Measurements from ENCODE around the gene HS2ST1. TPM values are rescaled to one million over a fixed set of nuclear protein-coding genes. Genes with fewer than 3 reads are reported as not detected.

HS2ST1 gene
- total RNA-seq, 4 donors from 2014 or later: 6.3 to 11.7 (median 10.3) TPM

DNA sequence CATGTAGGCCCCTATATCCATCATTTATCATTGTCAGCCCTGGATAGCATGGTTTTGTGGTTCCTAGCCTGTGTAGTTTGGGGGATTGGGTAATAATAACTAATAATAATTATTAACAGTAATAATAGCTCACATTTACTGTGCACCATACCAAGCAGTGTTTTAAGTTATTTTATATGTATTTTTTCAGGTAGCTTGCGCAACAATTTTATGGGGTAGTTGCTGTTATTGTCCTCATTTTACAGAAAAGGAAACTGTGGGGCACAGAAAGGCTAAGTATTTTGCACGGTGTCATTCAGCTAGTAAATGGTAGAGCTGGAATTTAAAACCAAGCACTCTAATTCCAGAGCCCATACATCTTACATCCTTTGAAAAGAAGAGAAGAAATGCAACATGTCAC, 179.8 kb downstream of the HS2ST1 start:
- Histone ChIP-seq H3K9me3 (no peaks in the 10 kb centered on the region), H3K4me3 (no peak overlapping the region), H3K27ac (no peak overlapping the region), H3K27me3 (no peaks in the 10 kb centered on the region), H3K36me3 (no peaks in the 10 kb centered on the region), H3K4me1 (no peaks in the 10 kb centered on the region)
- no peak for TF ChIP-seq POLR2A (IDR thresholded peaks at IDR 0.05)
- no peak for TF ChIP-seq EP300 (IDR thresholded peaks at IDR 0.05)
- TF ChIP-seq, protein P1, sequence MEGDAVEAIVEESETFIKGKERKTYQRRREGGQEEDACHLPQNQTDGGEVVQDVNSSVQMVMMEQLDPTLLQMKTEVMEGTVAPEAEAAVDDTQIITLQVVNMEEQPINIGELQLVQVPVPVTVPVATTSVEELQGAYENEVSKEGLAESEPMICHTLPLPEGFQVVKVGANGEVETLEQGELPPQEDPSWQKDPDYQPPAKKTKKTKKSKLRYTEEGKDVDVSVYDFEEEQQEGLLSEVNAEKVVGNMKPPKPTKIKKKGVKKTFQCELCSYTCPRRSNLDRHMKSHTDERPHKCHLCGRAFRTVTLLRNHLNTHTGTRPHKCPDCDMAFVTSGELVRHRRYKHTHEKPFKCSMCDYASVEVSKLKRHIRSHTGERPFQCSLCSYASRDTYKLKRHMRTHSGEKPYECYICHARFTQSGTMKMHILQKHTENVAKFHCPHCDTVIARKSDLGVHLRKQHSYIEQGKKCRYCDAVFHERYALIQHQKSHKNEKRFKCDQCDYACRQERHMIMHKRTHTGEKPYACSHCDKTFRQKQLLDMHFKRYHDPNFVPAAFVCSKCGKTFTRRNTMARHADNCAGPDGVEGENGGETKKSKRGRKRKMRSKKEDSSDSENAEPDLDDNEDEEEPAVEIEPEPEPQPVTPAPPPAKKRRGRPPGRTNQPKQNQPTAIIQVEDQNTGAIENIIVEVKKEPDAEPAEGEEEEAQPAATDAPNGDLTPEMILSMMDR (IDR thresholded peaks at IDR 0.05): no peak
- TF ChIP-seq POLR2AphosphoS5 (IDR thresholded peaks at IDR 0.05): no peak
- no peak for DNase-seq (ENCODE audit: low spot score in 2 of 2)
- 93% methylated on average over 2 of the region's 2 CpGs for WGBS

DNA sequence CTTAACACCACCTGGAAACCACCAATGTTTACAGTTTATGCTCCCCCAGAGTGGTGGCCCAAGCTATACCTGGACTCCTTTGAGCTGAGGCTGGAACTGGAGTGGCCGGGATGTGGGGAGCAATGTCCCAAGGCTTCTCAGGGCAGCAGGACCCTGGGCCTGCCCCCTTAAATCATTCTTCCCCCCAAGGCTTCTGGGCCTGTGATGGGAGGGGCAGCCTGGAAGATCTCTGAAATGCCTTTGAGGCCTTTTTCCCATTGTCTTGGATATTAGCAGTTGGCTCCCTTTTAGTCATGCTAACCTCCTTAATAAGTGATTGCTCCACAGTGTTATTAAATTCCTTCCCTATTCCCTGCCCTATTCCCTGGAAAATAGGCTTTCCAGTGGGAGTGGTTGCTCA, 185.8 kb downstream of the HS2ST1 start:
- TF ChIP-seq, protein P1 (IDR thresholded peaks at IDR 0.05): no peak
- TF ChIP-seq EP300 (IDR thresholded peaks at IDR 0.05) (no peak), POLR2A (IDR thresholded peaks at IDR 0.05) (no peak), POLR2AphosphoS5 (IDR thresholded peaks at IDR 0.05) (no peak)

DNA sequence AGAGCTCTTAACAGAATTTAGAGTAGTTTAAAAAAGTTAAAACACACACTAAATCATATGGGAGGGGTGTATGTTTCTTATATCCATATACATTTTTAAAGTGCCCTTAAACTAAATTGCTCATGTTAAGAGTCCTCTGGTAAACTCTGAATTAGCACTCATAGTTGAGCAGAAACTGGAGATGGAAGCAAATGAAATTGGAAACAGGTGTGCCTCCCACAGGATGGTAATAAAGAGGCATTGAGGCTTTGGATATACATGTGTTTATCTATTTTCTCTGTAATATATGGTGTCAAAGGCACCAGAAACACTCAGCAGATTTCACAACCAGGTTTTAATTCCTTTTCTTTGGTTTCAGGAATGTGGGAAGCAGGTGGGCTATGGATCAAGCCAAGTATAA, 188.6 kb downstream of the HS2ST1 start:
- Histone ChIP-seq H3K9me3 (no peaks in the 10 kb centered on the region), H3K27me3 (no peaks in the 10 kb centered on the region), H3K36me3 (peaks cover 5% of the 10 kb centered on the region), H3K4me1 (no peaks in the 10 kb centered on the region), H3K27ac (no peak overlapping the region), H3K4me3 (no peak overlapping the region)
- TF ChIP-seq POLR2AphosphoS5 (IDR thresholded peaks at IDR 0.05) (no peak), POLR2A (IDR thresholded peaks at IDR 0.05) (no peak), EP300 (IDR thresholded peaks at IDR 0.05) (no peak)
- TF ChIP-seq, protein P1 (IDR thresholded peaks at IDR 0.05): no peak
- DNase-seq (ENCODE audit: low spot score in 2 of 2): no peak

More for the DNA sequence above, 185.8 kb downstream of the HS2ST1 start:
- no peaks in the 10 kb centered on the region for H3K4me1 ChIP-seq
- no peaks in the 10 kb centered on the region for H3K9me3 ChIP-seq
- 100% methylated on average over 1 of the region's 1 CpG for WGBS
- no peak overlapping the region for H3K27ac ChIP-seq
- H3K27me3 ChIP-seq: no peaks in the 10 kb centered on the region
- no peak for DNase-seq (ENCODE audit: low spot score in 2 of 2)
- H3K4me3 ChIP-seq: no peak overlapping the region
- H3K36me3 ChIP-seq: peaks cover 5% of the 10 kb centered on the region

DNA sequence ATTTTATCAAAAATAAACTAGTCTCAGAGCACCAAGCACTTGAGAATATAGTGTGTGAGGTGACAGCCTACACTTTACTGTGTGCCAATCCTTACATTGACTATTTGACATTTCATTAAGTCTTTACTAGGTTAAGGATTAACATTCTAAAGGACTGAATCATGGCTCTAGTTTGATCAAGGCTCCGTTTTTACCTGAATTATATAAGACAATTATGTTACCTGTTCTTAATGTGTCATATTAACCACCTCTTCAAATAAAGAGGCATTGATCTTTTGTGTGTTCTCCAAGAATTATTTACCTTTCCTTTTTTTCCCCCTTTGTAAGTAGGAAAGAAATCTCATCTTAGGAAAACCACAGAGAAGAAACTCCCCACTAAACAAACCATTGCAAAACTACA, 189.7 kb downstream of the HS2ST1 start:
- WGBS: 78% methylated on average over 1 of the region's 1 CpG
- Histone ChIP-seq H3K27ac (no peak overlapping the region), H3K4me3 (no peak overlapping the region), H3K27me3 (no peaks in the 10 kb centered on the region), H3K36me3 (peaks cover 5% of the 10 kb centered on the region), H3K9me3 (no peaks in the 10 kb centered on the region), H3K4me1 (no peaks in the 10 kb centered on the region)
- DNase-seq (ENCODE audit: low spot score in 2 of 2): no peak
- TF ChIP-seq, protein P1 (IDR thresholded peaks at IDR 0.05): no peak
- TF ChIP-seq EP300 (IDR thresholded peaks at IDR 0.05) (no peak), POLR2A (IDR thresholded peaks at IDR 0.05) (no peak), POLR2AphosphoS5 (IDR thresholded peaks at IDR 0.05) (no peak)

DNA sequence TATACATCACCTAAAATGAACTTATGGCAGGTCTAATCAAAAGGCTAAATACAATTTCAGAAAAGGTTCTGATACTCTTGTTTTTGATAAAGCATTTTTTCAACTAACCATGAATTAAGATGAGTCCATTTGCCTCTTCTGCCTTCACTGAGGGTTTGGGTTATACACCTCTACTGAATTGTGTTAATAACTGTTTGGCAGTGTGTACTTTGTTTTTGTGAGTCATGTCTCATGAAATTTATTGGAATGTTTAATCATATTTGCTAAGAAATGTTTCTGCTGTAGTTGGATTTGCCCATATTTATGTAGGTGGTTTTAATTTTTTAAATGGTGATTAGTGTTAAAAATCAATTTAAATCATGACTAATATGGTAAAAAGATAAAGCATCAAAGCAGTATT, 190.5 kb downstream of the HS2ST1 start:
- Histone ChIP-seq H3K9me3 (no peaks in the 10 kb centered on the region), H3K27me3 (no peaks in the 10 kb centered on the region), H3K27ac (no peak overlapping the region), H3K4me1 (no peaks in the 10 kb centered on the region), H3K4me3 (no peak overlapping the region), H3K36me3 (peaks cover 2% of the 10 kb centered on the region)
- no peak for TF ChIP-seq POLR2A (IDR thresholded peaks at IDR 0.05)
- TF ChIP-seq, protein P1 (IDR thresholded peaks at IDR 0.05): no peak
- no peak for TF ChIP-seq EP300 (IDR thresholded peaks at IDR 0.05)
- no peak for TF ChIP-seq POLR2AphosphoS5 (IDR thresholded peaks at IDR 0.05)
- no peak for DNase-seq (ENCODE audit: low spot score in 2 of 2)
